Measurements from ENCODE around the gene SLC43A3.
"Not testable (repeated sequence)": the region's sequence is repeated elsewhere in the genome, so short reads cannot be mapped to it uniquely, and the experiment has no call there.

Gene SLC43A3

GRCh38 chr11:57413681-57414080 lies 13.2 kb downstream of the SLC43A3 start:
- Histone ChIP-seq H3K36me3 (ENCODE audit: insufficient read depth, low read depth, low read length) (peaks cover 82% of the 10 kb centered on the region), H3K27me3 (ENCODE audit: insufficient read depth, low read length) (no peaks in the 10 kb centered on the region), H3K9ac (ENCODE audit: low read depth, low read length) (no peak overlapping the region), H3K4me1 (ENCODE audit: insufficient read depth, low read length) (no peaks in the 10 kb centered on the region), H3K4me3 (ENCODE audit: low read length) (no peak overlapping the region), H3K9me3 (ENCODE audit: insufficient read depth, low read depth, low read length) (no peaks in the 10 kb centered on the region), H3K27ac (ENCODE audit: low read length) (no peak overlapping the region)

GRCh38 chr11:57410287-57410686 lies 16.6 kb downstream of the SLC43A3 start:
- Histone ChIP-seq H3K4me3 (ENCODE audit: low read length) (no peak overlapping the region), H3K27me3 (ENCODE audit: insufficient read depth, low read length) (no peaks in the 10 kb centered on the region), H3K9ac (ENCODE audit: low read depth, low read length) (no peak overlapping the region), H3K27ac (ENCODE audit: low read length) (no peak overlapping the region), H3K36me3 (ENCODE audit: insufficient read depth, low read depth, low read length) (peaks cover 70% of the 10 kb centered on the region), H3K4me1 (ENCODE audit: insufficient read depth, low read length) (no peaks in the 10 kb centered on the region), H3K9me3 (ENCODE audit: insufficient read depth, low read depth, low read length) (no peaks in the 10 kb centered on the region)

DNA sequence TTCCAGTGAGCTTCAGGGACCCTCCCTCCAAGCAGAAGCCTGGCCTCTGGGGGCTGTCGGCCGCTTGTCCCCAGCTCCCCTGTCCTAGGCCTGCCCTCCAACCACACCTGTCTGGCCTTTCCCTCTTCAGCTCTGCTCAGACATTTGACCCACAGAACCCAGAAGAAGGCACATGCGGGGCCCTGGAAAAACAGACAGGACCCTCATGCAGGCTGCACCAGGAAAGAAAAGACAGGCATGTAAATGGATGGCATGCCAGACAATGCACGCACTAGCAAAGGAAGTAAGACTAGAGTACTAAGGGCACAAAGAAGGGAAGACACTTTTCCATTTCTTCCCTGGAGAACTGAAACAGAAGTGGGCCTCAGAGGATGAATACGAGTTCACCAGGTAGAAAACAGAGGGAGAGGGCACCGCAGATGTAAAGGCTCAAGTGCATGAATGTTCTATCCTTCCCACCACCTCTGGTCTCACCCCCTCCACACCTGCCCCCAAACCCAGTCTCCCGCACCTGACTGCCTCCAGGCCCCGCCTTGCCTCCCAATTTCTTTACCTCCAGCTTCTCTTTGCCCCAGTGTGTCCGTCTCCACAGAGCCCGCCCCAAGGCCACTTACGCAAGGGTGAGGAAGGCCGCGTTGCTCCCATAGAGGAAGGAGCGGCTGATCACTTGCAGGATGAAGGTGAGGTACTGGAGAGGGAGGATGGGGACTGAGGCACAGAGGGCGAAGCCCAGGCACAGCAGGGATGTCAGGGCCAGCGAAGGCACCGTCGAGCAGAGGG lies 17.4 kb downstream of the SLC43A3 start:
- no peak overlapping the region for H3K9ac ChIP-seq (ENCODE audit: low read depth, low read length)
- peaks cover 62% of the 10 kb centered on the region for H3K36me3 ChIP-seq (ENCODE audit: insufficient read depth, low read depth, low read length)
- H3K4me1 ChIP-seq (ENCODE audit: insufficient read depth, low read length) = no peaks in the 10 kb centered on the region
- H3K9me3 ChIP-seq (ENCODE audit: insufficient read depth, low read depth, low read length) = no peaks in the 10 kb centered on the region
- H3K4me3 ChIP-seq (ENCODE audit: low read length) = no peak overlapping the region
- H3K27me3 ChIP-seq (ENCODE audit: insufficient read depth, low read length) = no peaks in the 10 kb centered on the region
- no peak overlapping the region for H3K27ac ChIP-seq (ENCODE audit: low read length)

DNA sequence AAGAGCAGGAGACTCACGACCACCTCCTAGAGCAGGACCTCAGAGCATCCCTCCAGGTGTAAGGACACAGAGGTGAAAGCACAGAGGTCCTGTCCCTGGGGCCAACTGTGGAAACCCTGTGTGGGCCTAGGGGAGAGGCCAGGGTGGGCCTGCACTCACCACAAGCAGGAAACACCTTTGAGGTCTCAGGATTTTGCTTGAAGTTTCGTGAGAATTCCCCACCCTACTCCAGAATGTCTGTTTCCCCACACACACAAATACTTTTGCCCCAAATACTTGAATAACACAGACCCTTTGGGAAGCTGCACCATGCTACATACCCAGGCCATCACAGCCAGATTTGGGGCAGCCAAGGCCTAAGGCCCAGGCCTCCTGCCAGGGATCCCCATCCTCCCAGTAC lies 18.1 kb downstream of the SLC43A3 start:
- no peak overlapping the region for H3K4me3 ChIP-seq (ENCODE audit: low read length)
- H3K9ac ChIP-seq (ENCODE audit: low read depth, low read length) = no peak overlapping the region
- no peaks in the 10 kb centered on the region for H3K9me3 ChIP-seq (ENCODE audit: insufficient read depth, low read depth, low read length)
- no peaks in the 10 kb centered on the region for H3K4me1 ChIP-seq (ENCODE audit: insufficient read depth, low read length)
- no peak overlapping the region for H3K27ac ChIP-seq (ENCODE audit: low read length)
- H3K36me3 ChIP-seq (ENCODE audit: insufficient read depth, low read depth, low read length) = peaks cover 56% of the 10 kb centered on the region
- H3K27me3 ChIP-seq (ENCODE audit: insufficient read depth, low read length) = no peaks in the 10 kb centered on the region

DNA sequence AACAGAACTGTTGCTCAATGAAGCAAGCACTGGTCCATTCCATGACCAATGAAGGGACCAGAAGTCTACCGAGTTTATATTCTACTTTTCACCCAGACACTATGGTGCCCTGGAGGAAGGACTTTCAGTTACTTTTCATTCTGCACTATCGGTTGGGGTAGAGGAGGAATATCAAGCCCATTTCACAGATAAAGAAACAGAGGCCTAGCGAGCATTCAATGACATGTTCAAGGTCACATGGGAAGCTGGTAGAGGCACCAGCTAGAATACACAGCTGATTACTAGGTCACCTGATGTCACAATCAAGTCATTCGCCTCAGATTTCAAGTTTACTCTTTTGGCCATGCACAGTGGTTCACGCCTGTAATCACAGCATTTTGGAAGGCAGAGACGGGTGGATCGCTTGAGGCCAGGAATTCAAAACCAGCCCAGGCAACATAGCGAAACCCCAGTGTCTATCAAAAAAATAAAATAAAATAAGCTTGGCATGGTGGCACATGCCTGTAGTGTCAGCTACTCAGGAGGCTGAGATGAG lies 18.9 kb downstream of the SLC43A3 start:
- no peak overlapping the region for H3K4me3 ChIP-seq (ENCODE audit: low read length)
- no peaks in the 10 kb centered on the region for H3K4me1 ChIP-seq (ENCODE audit: insufficient read depth, low read length)
- H3K36me3 ChIP-seq (ENCODE audit: insufficient read depth, low read depth, low read length) = peaks cover 49% of the 10 kb centered on the region
- H3K27ac ChIP-seq (ENCODE audit: low read length) = no peak overlapping the region
- no peak overlapping the region for H3K9ac ChIP-seq (ENCODE audit: low read depth, low read length)
- H3K9me3 ChIP-seq (ENCODE audit: insufficient read depth, low read depth, low read length) = no peaks in the 10 kb centered on the region
- H3K27me3 ChIP-seq (ENCODE audit: insufficient read depth, low read length) = no peaks in the 10 kb centered on the region

DNA sequence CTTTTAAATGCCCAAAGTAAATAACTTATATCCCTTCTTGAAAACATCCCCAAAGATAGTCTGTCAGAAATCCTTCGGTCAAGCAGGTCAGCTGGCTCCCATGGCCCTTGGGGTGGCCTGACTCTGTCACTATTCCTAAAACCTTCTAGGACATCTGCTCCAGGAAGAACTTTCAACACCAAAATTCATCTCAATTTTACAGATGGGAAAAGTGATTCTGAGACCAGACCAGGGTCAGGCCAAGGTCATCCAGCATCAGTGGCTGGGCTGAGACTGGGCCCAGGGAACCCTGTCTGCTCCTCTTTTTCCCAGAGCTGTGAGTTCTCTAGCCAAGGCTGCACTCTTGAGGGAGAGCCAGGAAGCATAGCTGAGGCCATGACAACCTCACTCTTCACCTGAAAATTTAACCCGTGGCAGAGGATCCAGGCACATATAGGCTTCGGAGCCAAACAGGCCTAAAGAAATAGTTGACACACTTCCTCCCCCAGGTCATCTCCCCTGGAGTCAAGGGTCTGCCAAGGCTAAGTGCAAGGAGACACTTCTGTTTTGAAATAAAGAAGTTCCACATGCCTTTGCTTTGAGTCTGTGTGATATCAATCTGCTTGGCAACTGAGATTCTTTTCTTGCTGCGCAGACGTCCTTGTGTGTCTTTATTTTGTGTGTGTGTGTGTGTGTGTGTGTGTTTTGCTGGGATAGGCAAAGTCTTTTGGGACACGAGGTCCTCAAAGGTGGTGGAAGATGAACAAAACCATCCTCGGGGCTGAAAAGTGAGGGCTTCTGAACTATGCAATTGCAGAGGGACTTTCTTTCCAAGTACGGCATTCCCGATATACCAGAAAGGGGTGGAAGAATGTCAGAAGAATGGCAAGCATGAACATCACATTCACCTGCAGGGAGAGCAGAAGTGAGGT lies 19.7 kb downstream of the SLC43A3 start:
- Histone ChIP-seq H3K4me1 (ENCODE audit: insufficient read depth, low read length) (no peaks in the 10 kb centered on the region), H3K9me3 (ENCODE audit: insufficient read depth, low read depth, low read length) (no peaks in the 10 kb centered on the region), H3K27me3 (ENCODE audit: insufficient read depth, low read length) (no peaks in the 10 kb centered on the region), H3K36me3 (ENCODE audit: insufficient read depth, low read depth, low read length) (peaks cover 42% of the 10 kb centered on the region), H3K4me3 (ENCODE audit: low read length) (no peak overlapping the region), H3K27ac (ENCODE audit: low read length) (no peak overlapping the region), H3K9ac (ENCODE audit: low read depth, low read length) (no peak overlapping the region)

DNA sequence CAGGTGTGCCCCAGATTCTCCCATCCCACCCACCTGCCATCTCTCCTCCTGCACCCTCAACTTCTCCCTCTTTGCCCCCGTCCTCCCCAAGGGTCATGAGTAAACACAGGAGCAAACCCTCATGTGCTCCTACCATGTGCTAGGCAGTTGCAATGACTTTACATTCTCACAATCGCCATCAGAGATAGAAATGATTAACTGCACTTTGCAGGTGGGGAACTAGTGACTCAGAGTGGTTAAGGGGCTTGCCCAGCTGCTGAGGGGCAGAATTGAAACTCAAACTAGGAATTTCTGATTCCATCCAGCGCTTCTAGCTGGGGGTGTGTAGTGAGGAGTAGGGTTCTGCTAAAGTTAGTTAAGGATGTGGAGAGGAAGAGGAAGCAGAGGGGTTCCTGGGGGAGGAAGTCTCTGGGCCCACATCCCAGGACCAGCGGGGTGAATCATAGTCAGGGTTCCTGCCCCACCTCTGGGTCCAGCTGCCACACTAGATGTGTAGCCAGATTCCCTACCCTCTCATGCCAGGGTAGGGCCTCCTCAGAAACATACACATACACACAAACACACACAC lies 20.5 kb downstream of the SLC43A3 start:
- H3K36me3 ChIP-seq (ENCODE audit: insufficient read depth, low read depth, low read length) = peaks cover 42% of the 10 kb centered on the region
- H3K4me3 ChIP-seq (ENCODE audit: low read length) = no peak overlapping the region
- H3K9ac ChIP-seq (ENCODE audit: low read depth, low read length) = no peak overlapping the region
- no peaks in the 10 kb centered on the region for H3K4me1 ChIP-seq (ENCODE audit: insufficient read depth, low read length)
- H3K9me3 ChIP-seq (ENCODE audit: insufficient read depth, low read depth, low read length) = no peaks in the 10 kb centered on the region
- H3K27ac ChIP-seq (ENCODE audit: low read length) = no peak overlapping the region
- no peaks in the 10 kb centered on the region for H3K27me3 ChIP-seq (ENCODE audit: insufficient read depth, low read length)

DNA sequence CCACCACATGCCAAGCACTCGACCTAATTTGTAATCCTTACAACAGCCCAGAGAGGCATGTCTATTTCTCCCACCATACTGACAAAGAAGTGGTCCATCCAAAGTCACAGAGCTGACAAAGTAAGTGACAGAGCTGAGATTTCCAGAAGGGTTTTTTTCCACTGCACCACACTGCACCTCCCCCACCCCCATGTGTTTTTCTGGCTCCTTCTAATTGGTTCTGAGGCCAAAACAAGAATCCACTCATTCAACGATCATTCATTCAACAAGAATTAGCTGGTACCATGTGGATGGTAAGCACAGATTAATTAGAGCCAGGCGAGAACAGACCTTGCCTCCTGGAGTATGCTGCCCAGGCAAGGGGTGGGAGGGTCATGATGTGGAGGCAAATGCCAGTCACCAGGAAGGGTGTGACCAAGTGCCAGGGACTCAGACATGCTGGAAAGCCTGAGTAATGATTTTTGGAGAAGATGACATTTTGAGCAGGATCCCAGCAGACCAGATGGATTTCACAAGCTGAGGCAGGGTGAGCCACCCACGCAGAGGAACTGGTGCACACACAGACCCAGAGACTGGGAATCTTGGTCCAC lies 21.6 kb downstream of the SLC43A3 start:
- no peak overlapping the region for H3K4me3 ChIP-seq (ENCODE audit: low read length)
- no peaks in the 10 kb centered on the region for H3K9me3 ChIP-seq (ENCODE audit: insufficient read depth, low read depth, low read length)
- H3K27ac ChIP-seq (ENCODE audit: low read length) = no peak overlapping the region
- H3K9ac ChIP-seq (ENCODE audit: low read depth, low read length) = no peak overlapping the region
- no peaks in the 10 kb centered on the region for H3K27me3 ChIP-seq (ENCODE audit: insufficient read depth, low read length)
- H3K4me1 ChIP-seq (ENCODE audit: insufficient read depth, low read length) = no peaks in the 10 kb centered on the region
- peaks cover 33% of the 10 kb centered on the region for H3K36me3 ChIP-seq (ENCODE audit: insufficient read depth, low read depth, low read length)

DNA sequence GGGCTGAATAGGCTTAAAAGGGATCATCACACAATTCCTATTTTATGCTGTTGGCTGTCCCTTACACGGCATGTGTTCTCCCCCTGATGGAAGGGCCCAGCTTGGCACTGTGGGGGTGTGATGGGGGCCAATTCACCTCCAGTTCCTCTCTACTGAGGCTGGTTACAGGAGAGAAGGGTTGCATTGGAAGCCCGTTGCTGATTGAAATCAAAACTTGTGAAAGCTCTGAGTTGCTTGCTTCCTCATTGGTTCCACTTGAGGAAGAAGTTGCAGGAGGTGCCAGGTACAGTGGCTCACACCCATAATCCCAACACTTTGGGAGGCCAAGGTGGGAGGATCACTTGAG lies 23.1 kb downstream of the SLC43A3 start:
- H3K27me3 ChIP-seq (ENCODE audit: insufficient read depth, low read length) = peaks cover 2% of the 10 kb centered on the region; the same call in 1 of the 2 replicates
- H3K36me3 ChIP-seq (ENCODE audit: insufficient read depth, low read depth, low read length) = peaks cover 19% of the 10 kb centered on the region
- H3K9me3 ChIP-seq (ENCODE audit: insufficient read depth, low read depth, low read length) = no peaks in the 10 kb centered on the region
- no peak overlapping the region for H3K4me3 ChIP-seq (ENCODE audit: low read length)
- no peak overlapping the region for H3K27ac ChIP-seq (ENCODE audit: low read length)
- no peaks in the 10 kb centered on the region for H3K4me1 ChIP-seq (ENCODE audit: insufficient read depth, low read length)
- no peak overlapping the region for H3K9ac ChIP-seq (ENCODE audit: low read depth, low read length)

DNA sequence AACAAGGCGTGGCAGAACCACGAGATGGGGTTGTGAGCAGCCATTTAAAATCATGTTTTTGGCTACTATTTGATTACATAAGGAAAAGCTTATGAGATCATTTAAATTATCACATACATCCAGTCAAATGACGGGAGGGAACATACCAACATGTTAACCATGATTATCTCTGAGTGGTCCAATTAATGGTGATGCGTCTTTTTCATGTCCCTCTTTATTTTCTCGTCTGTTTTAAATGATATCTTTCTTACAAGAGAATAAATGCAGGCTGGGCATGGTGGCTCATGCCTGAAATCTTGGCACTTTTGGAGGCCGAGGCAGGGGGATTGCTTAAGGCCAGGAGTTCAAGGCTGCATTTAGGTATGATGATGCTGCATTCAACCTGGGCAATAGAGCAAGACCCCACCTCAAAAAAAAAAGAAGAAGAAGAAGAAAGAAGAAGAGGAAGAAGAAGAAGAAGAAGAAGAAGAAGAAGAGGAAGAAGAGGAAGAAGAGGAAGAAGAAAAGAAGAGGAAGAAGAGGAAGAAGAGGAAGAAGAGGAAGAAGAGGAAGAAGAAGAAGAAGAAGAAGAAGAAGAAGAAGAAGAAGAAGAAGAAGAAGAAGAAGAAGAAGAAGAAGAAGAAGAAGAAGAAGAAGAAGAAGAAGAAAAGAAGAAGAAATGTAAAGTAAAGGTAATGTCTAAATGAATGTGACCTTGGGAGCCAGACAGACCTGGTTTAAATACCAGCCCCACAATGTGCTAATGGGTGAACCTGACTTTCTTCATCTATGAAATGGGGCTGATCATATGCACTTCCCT lies 23.7 kb downstream of the SLC43A3 start:
- H3K36me3 ChIP-seq (ENCODE audit: insufficient read depth, low read depth, low read length) = peaks cover 13% of the 10 kb centered on the region
- H3K27me3 ChIP-seq (ENCODE audit: insufficient read depth, low read length); H3K4me1 ChIP-seq (ENCODE audit: insufficient read depth, low read length); H3K27ac ChIP-seq (ENCODE audit: low read length); H3K9me3 ChIP-seq (ENCODE audit: insufficient read depth, low read depth, low read length); H3K4me3 ChIP-seq (ENCODE audit: low read length); H3K9ac ChIP-seq (ENCODE audit: low read depth, low read length): not testable (repeated sequence)

Measured in iPS-20b (cell line).